Activated CD8-positive, alpha-beta memory T cell treated with anti-CD3 and anti-CD28 coated beads for 36 hours (primary cell): ENCODE data around the gene TCF12. TPM values are rescaled to one million over a fixed set of nuclear protein-coding genes. Genes with fewer than 3 reads are reported as not detected.

Experiments
- CTCF ChIA-PET: fragments of 350-600 bp; sonication (Branson Sonifier 250); formaldehyde crosslinking; loops from one replicate; lab custom pipeline; 2021; ENCODE audit warnings: antibody characterized with exemption; lab: Charles Lee
- POLR2A ChIA-PET: fragments of 350-600 bp; sonication (Branson Sonifier 250); formaldehyde crosslinking; loops from one replicate; lab custom pipeline; 2021; ENCODE audit warnings: antibody characterized with exemption; lab: Charles Lee
- total RNA-seq, 2 experiments: library from RNA; stranded (reverse); gene quantifications; one replicate each; pipeline ENCODE4 v1.2.3, GENCODE V29; 2021

The TCF12 gene
- total RNA-seq, 2 experiments from 2014 or later = 63.6 to 73.0 TPM

- POLR2A ChIA-PET = no interaction called here
- CTCF ChIA-PET = no interaction called here
Measured at GRCh38 chr15:57060799-57061198, 142.4 kb downstream of the TCF12 start.

- ChIA-PET POLR2A (no interaction called here), CTCF (no interaction called here)
Measured at GRCh38 chr15:57061281-57061680, 142.8 kb downstream of the TCF12 start.

GRCh38 chr15:57061696-57062095 is 143.3 kb downstream of the TCF12 start:
- ChIA-PET CTCF (no interaction called here), POLR2A (no interaction called here)

GRCh38 chr15:57064033-57064432 is 145.6 kb downstream of the TCF12 start:
- CTCF ChIA-PET = no interaction called here
- POLR2A ChIA-PET = no interaction called here

- POLR2A ChIA-PET = no interaction called here
- CTCF ChIA-PET = no interaction called here
Measured at GRCh38 chr15:57069423-57069822, 151.0 kb downstream of the TCF12 start.

GRCh38 chr15:57070674-57071073 is 152.2 kb downstream of the TCF12 start:
- CTCF ChIA-PET = no interaction called here
- POLR2A ChIA-PET = no interaction called here

GRCh38 chr15:57079446-57079845 is 161.0 kb downstream of the TCF12 start:
- CTCF ChIA-PET = no interaction called here
- POLR2A ChIA-PET = no interaction called here

GRCh38 chr15:57079931-57080620 is 161.6 kb downstream of the TCF12 start:
- POLR2A ChIA-PET = no interaction called here
- CTCF ChIA-PET = no interaction called here

- CTCF ChIA-PET = no interaction called here
- POLR2A ChIA-PET = no interaction called here
Measured at GRCh38 chr15:57082054-57082728, 163.7 kb downstream of the TCF12 start.

- ChIA-PET POLR2A (no interaction called here), CTCF (no interaction called here)
Measured at GRCh38 chr15:57084192-57084591, 165.7 kb downstream of the TCF12 start.

GRCh38 chr15:57085267-57085666 is 166.8 kb downstream of the TCF12 start:
- ChIA-PET CTCF (no interaction called here), POLR2A (no interaction called here)

- CTCF ChIA-PET = no interaction called here
- POLR2A ChIA-PET = no interaction called here
Measured at GRCh38 chr15:57086857-57087427, 168.5 kb downstream of the TCF12 start.

- POLR2A ChIA-PET = no interaction called here
- CTCF ChIA-PET = no interaction called here
Measured at GRCh38 chr15:57089815-57090495, 171.5 kb downstream of the TCF12 start.

GRCh38 chr15:57090496-57090859 is 172.0 kb downstream of the TCF12 start:
- POLR2A ChIA-PET = no interaction called here
- CTCF ChIA-PET = no interaction called here

- ChIA-PET CTCF (no interaction called here), POLR2A (no interaction called here)
Measured at GRCh38 chr15:57091636-57092035, 173.2 kb downstream of the TCF12 start.

GRCh38 chr15:57092252-57092651 is 173.8 kb downstream of the TCF12 start:
- ChIA-PET POLR2A (no interaction called here), CTCF (interaction anchor here (0.6 kb wide), 1 partner anchor 380 kb away, joined by 5 read pairs; no protein-coding TSS in a partner anchor)

- POLR2A ChIA-PET = no interaction called here
- CTCF ChIA-PET = no interaction called here
Measured at GRCh38 chr15:57094321-57095257, 176.1 kb downstream of the TCF12 start.

GRCh38 chr15:57095896-57096295 is 177.5 kb downstream of the TCF12 start:
- CTCF ChIA-PET = no interaction called here

GRCh38 chr15:57097246-57097645 is 178.8 kb downstream of the TCF12 start:
- POLR2A ChIA-PET = no interaction called here
- CTCF ChIA-PET = no interaction called here

More at GRCh38 chr15:57095896-57096295, 177.5 kb downstream of the TCF12 start:
- POLR2A ChIA-PET = no interaction called here
